ENCODE results near the gene SLC44A4. TPM values are rescaled to one million over a fixed set of nuclear protein-coding genes. Genes with fewer than 3 reads are reported as not detected.

The SLC44A4 gene
- total and polyA plus RNA-seq, 2 of the 8 experiments (the other 6 are each of a cell fraction or from before 2014, with no cell fraction given), result 4.8 to 7.0 TPM

- Histone ChIP-seq H3K23me2 (ENCODE audit: low read depth, low read length) (no peaks in the 10 kb centered on the region), H3K27me3 (replicated peaks in 1 of 4; ENCODE audit: control insufficient read depth in 3 of 4, extremely low read depth in 1 of 4, insufficient read depth in 3 of 4, low read length in 3 of 4) (no peaks in the 10 kb centered on the region), H2BK20ac (ENCODE audit: low read length) (no peak overlapping the region), H3K9ac (replicated peaks in 1 of 4; ENCODE audit: extremely low read depth in 1 of 4, low read depth in 3 of 4, low read length in 3 of 4) (no peak overlapping the region), H2BK12ac (ENCODE audit: low read depth, low read length) (no peak overlapping the region), H3K4ac (replicated peaks; ENCODE audit: insufficient read length, low read depth, low read length) (no peak overlapping the region), H3K4me1 (replicated peaks in 1 of 4; ENCODE audit: control insufficient read depth in 3 of 4, insufficient read depth in 4 of 4, low read length in 3 of 4) (no peaks in the 10 kb centered on the region), H2BK5ac (ENCODE audit: low read depth, low read length) (no peak overlapping the region), H2AFZ (ENCODE audit: low read length) (no peak overlapping the region), H2AK5ac (ENCODE audit: low read depth, low read length) (no peak overlapping the region), H2BK15ac (ENCODE audit: low read length) (no peak overlapping the region), H4K20me1 (replicated peaks in 1 of 2; ENCODE audit: control insufficient read depth in 1 of 2, insufficient read depth in 2 of 2, low read length in 2 of 2) (peaks cover 5 to 26% of the 10 kb centered on the region in 2 experiments), H3K4me2 (ENCODE audit: insufficient read depth in 1 of 2, low read depth in 2 of 2, low read length in 2 of 2) (no peak overlapping the region), H3K9me3 (ENCODE audit: insufficient read depth in 2 of 2, low read depth in 1 of 2, low read length in 1 of 2) (no peaks in the 10 kb centered on the region), H2BK120ac (replicated peaks; ENCODE audit: low read depth, low read length) (no peak overlapping the region), H3K18ac (ENCODE audit: extremely low read depth, low read length) (no peak overlapping the region), H3K14ac (ENCODE audit: insufficient read length) (no peak overlapping the region), H3K27ac (ENCODE audit: low read depth, low read length) (no peak overlapping the region), H3K23ac (ENCODE audit: insufficient read length) (no peak overlapping the region), H3K79me2 (ENCODE audit: control insufficient read depth in 1 of 2, insufficient read depth in 2 of 2, low read length in 2 of 2) (no peaks in the 10 kb centered on the region; a peak in 1 of 4 replicates), H4K8ac (ENCODE audit: extremely low read depth, insufficient read depth, low read length) (no peak overlapping the region; the same call in 1 of the 2 replicates), H3K4me3 (ENCODE audit: extremely low read depth in 1 of 4, insufficient read depth in 2 of 4, low read depth in 3 of 4, low read length in 4 of 4) (no peak overlapping the region), H3K79me1 (ENCODE audit: low read depth, low read length) (no peaks in the 10 kb centered on the region; the same call in 1 of the 2 replicates), H3K56ac (replicated peaks; ENCODE audit: insufficient read length, low read depth, low read length) (no peak overlapping the region), H4K5ac (ENCODE audit: insufficient read length, low read depth, low read length) (no peak overlapping the region), H4K91ac (replicated peaks; ENCODE audit: insufficient read length, low read length) (no peak overlapping the region), H3K36me3 (ENCODE audit: control insufficient read depth in 2 of 4, insufficient read depth in 4 of 4, low read length in 3 of 4) (peaks cover 45 to 90% (median 75%) of the 10 kb centered on the region in 4 experiments)
- ChIA-PET CTCF (ENCODE audit: partially characterized antibody) (interaction anchor here (0.5 to 1.5 kb wide), 4 partner anchors 25 to 1158 kb away, joined by 3 to 4 read pairs (median 4); no protein-coding TSS in a partner anchor), POLR2A (ENCODE audit: partially characterized antibody) (interaction anchor here (0.8 to 3.2 kb wide), 9 partner anchors 7 to 246 kb away, joined by 3 to 10 read pairs (median 6); partner anchors contain the start of gene EHMT2)
- FAIRE-seq (no peak), DNase-seq (ENCODE audit: low read depth in 1 of 2, low spot score in 2 of 2) (no peak)
- WGBS, 2 experiments (ENCODE audit: extremely low coverage in 1 of 2, insufficient coverage in 1 of 2, insufficient read length in 1 of 2, insufficient replicate concordance in 2 of 2, low coverage in 1 of 2, low lambda C conversion rate in 2 of 2, missing lambda C conversion rate in 1 of 2), result 99% methylated on average over 20 of the region's 22 CpGs; no CpG with 5 or more reads in 1 of the 2 experiments
- no peak for TF ChIP-seq TBP (IDR thresholded peaks at IDR 0.05; ENCODE audit: low read depth, low read length)
- no peak for TF ChIP-seq NRF1 (IDR thresholded peaks at IDR 0.05; ENCODE audit: low read depth, low read length)
- no peak for TF ChIP-seq EGR1 (IDR thresholded peaks at IDR 0.05; ENCODE audit: borderline replicate concordance, low read depth, low read length)
- TF ChIP-seq NANOG (IDR thresholded peaks at IDR 0.05; ENCODE audit: insufficient read depth, low read depth, low read length, poor library complexity, severe bottlenecking), result no peak
- no peak for TF ChIP-seq POLR2AphosphoS5 (IDR thresholded peaks at IDR 0.05; ENCODE audit: low read depth, low read length)
- TF ChIP-seq RAD21 (IDR thresholded peaks at IDR 0.05 in 1 of 2, conservative IDR thresholded peaks at IDR 0.05 in 1 of 2; ENCODE audit: low read depth in 2 of 2, low read length in 2 of 2), result no peak
- no peak for TF ChIP-seq JUND (IDR thresholded peaks at IDR 0.05; ENCODE audit: low read length)
- TF ChIP-seq ASH2L (IDR thresholded peaks at IDR 0.05; ENCODE audit: low read length), result no peak
- TF ChIP-seq ZNF274 (IDR thresholded peaks at IDR 0.05; ENCODE audit: borderline replicate concordance, extremely low read depth, low read length), result no peak
- TF ChIP-seq RNF2 (IDR thresholded peaks at IDR 0.05; ENCODE audit: borderline replicate concordance, low read depth, low read length, missing control alignments, poor library complexity, severe bottlenecking), result no peak
Measured at GRCh38 chr6:31884528-31885035, 5.8 kb upstream of the SLC44A4 start.

Data from H1 (cell line).